Astrocyte (in vitro differentiated cells and primary cell): Measurements from ENCODE around the gene LSM4. TPM values are rescaled to one million over a fixed set of nuclear protein-coding genes. Genes with fewer than 3 reads are reported as not detected.

Source experiments
- DNase-seq: peaks from one replicate; pipeline ENCODE4 v3.0.0-alpha.2; 2010; ENCODE audit warnings: low read depth
- FAIRE-seq: peaks from 2 replicates; lab custom pipeline; 2011; peaks lifted over from hg19 to GRCh38; lab: Jason Lieb, UNC
- H2AFZ ChIP-seq: 2 replicates; pipeline ENCODE4 v1.6.0; 2012; ENCODE audit warnings: low read depth, low read length, inconsistent platforms
- H3K27ac ChIP-seq: 2 replicates; pipeline ENCODE4 v1.5.1; 2011; ENCODE audit warnings: low read depth, low read length, inconsistent platforms
- H3K27me3 ChIP-seq: 2 replicates; pipeline ENCODE4 v1.6.0; 2011; ENCODE audit warnings: low read length, inconsistent platforms; ENCODE audit not compliant: insufficient read depth
- H3K36me3 ChIP-seq: 2 replicates; pipeline ENCODE4 v1.5.1; 2011; ENCODE audit warnings: low read length, inconsistent platforms; ENCODE audit not compliant: insufficient read depth
- H3K4me1 ChIP-seq: 2 replicates; pipeline ENCODE4 v1.5.1; 2011; ENCODE audit warnings: low read length, inconsistent platforms; ENCODE audit not compliant: insufficient read depth
- H3K4me2 ChIP-seq: 2 replicates; pipeline ENCODE4 v1.6.0; 2012; ENCODE audit warnings: low read length, inconsistent platforms
- H3K4me3 ChIP-seq: 2 replicates; pipeline ENCODE4 v1.5.1; 2011; ENCODE audit warnings: low read depth, mild to moderate bottlenecking, low read length, inconsistent platforms; ENCODE audit not compliant: insufficient read depth
- H3K79me2 ChIP-seq: 2 replicates; pipeline ENCODE4 v1.6.0; 2012; ENCODE audit warnings: mild to moderate bottlenecking, low read length, inconsistent platforms; ENCODE audit not compliant: insufficient read depth
- H3K9ac ChIP-seq: 2 replicates; pipeline ENCODE4 v1.6.0; 2012; ENCODE audit warnings: mild to moderate bottlenecking, low read length, inconsistent platforms
- H3K9me3 ChIP-seq: 2 replicates; pipeline ENCODE4 v1.5.1; 2012; ENCODE audit warnings: low read depth, mild to moderate bottlenecking, low read length, inconsistent platforms; ENCODE audit not compliant: insufficient read depth
- H4K20me1 ChIP-seq: 2 replicates; pipeline ENCODE4 v1.6.0; 2012; ENCODE audit warnings: low read length, inconsistent platforms; ENCODE audit not compliant: insufficient read depth
- H3K27ac Mint-ChIP-seq: one replicate; pipeline ENCODE4 v1.8.0; 2021; ENCODE audit warnings: mild to moderate bottlenecking, mixed read lengths; ENCODE audit not compliant: unreplicated experiment
- H3K27me3 Mint-ChIP-seq: one replicate; pipeline ENCODE4 v1.8.0; 2021; ENCODE audit warnings: low read depth, mixed read lengths; ENCODE audit not compliant: unreplicated experiment
- H3K36me3 Mint-ChIP-seq: one replicate; pipeline ENCODE4 v1.8.0; 2021; ENCODE audit warnings: low read depth, mixed read lengths; ENCODE audit not compliant: unreplicated experiment
- H3K4me1 Mint-ChIP-seq: one replicate; pipeline ENCODE4 v1.8.0; 2021; ENCODE audit warnings: low read depth, mixed read lengths; ENCODE audit not compliant: unreplicated experiment
- H3K4me3 Mint-ChIP-seq: one replicate; pipeline ENCODE4 v1.8.0; 2021; ENCODE audit warnings: mild to moderate bottlenecking, moderate library complexity, mixed read lengths; ENCODE audit not compliant: unreplicated experiment
- H3K9me3 Mint-ChIP-seq: one replicate; pipeline ENCODE4 v1.8.0; 2021; ENCODE audit warnings: mild to moderate bottlenecking, mixed read lengths; ENCODE audit not compliant: unreplicated experiment
- CTCF ChIP-seq: IDR thresholded peaks from 2 replicates; pipeline ENCODE4 v1.5.1; 2011; ENCODE audit warnings: low read depth, mild to moderate bottlenecking, inconsistent platforms, low read length, moderate library complexity; ENCODE audit not compliant: insufficient read depth
- EZH2 ChIP-seq: IDR thresholded peaks from 2 replicates; pipeline ENCODE4 v1.6.1; 2012; ENCODE audit warnings: mild to moderate bottlenecking, low read length, inconsistent platforms; ENCODE audit not compliant: insufficient read depth
- total RNA-seq: library from RNA; stranded (reverse); gene quantifications from 2 replicates; pipeline ENCODE4 v1.2.1, GENCODE V29; 2021

LSM4 gene
- total RNA-seq, 1 donor from 2014 or later: 127 TPM

DNA sequence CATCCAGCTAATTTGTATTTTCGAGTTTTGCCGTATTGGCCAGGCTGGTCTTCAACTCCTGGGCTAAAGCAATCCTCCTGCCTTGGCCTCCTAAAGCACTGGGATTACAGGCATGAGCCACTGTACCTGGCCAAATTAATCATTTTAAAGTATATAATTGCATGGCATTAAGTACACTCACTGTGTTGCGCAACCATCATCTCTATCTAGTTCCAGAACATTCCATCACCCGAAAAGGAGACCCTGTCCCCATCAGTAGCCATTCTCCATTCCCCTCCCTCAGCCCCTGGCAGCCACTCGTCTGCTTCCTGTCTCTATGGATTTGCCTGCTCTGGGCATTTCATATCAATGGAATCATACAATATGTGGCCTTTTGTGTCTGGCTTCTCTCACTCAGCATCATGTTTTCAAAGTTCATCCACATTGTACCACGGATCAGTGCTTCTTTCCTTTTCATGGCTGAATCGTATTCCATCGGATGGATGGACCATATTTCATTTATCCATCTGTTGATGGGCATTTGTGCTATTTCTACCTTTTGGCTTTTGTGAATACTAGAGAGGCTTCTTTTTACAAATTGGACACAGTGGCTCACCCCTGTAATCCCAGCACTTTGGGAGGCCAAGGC, 30.6 kb upstream of the LSM4 start:
- FAIRE-seq (no peak), DNase-seq (no peak)
- no peak overlapping the region for H3K4me3 Mint-ChIP-seq
- no peak for TF ChIP-seq EZH2
- TF ChIP-seq CTCF: no peak
- H3K4me1 Mint-ChIP-seq: no peaks in the 10 kb centered on the region
- Histone ChIP-seq H3K9ac (no peak overlapping the region), H2AFZ (no peak overlapping the region), H3K9me3 (peaks cover 5% of the 10 kb centered on the region), H3K4me1 (no peaks in the 10 kb centered on the region), H3K4me2 (no peak overlapping the region), H3K4me3 (no peak overlapping the region), H3K27ac (no peak overlapping the region), H4K20me1 (no peaks in the 10 kb centered on the region), H3K27me3 (no peaks in the 10 kb centered on the region), H3K36me3 (peaks cover 4% of the 10 kb centered on the region), H3K79me2 (no peaks in the 10 kb centered on the region)
- H3K27ac Mint-ChIP-seq: no peak overlapping the region
- H3K27me3 Mint-ChIP-seq: no peaks in the 10 kb centered on the region
- peaks cover 29% of the 10 kb centered on the region for H3K36me3 Mint-ChIP-seq
- peaks cover 14% of the 10 kb centered on the region for H3K9me3 Mint-ChIP-seq

GRCh38 chr19:18351544-18351943, 28.7 kb upstream of the LSM4 start:
- H3K4me3 Mint-ChIP-seq: no peak overlapping the region
- DNase-seq (no peak), FAIRE-seq (no peak)
- Histone ChIP-seq H3K9me3 (no peaks in the 10 kb centered on the region), H3K4me3 (no peak overlapping the region), H2AFZ (no peak overlapping the region), H3K27ac (no peak overlapping the region), H3K36me3 (no peaks in the 10 kb centered on the region), H3K4me1 (no peaks in the 10 kb centered on the region), H4K20me1 (no peaks in the 10 kb centered on the region), H3K27me3 (no peaks in the 10 kb centered on the region), H3K4me2 (no peak overlapping the region), H3K9ac (no peak overlapping the region), H3K79me2 (no peaks in the 10 kb centered on the region)
- peaks cover 16% of the 10 kb centered on the region for H3K36me3 Mint-ChIP-seq
- peaks cover 2% of the 10 kb centered on the region for H3K27me3 Mint-ChIP-seq
- peaks cover 6% of the 10 kb centered on the region for H3K9me3 Mint-ChIP-seq
- TF ChIP-seq CTCF (no peak), EZH2 (no peak)
- H3K27ac Mint-ChIP-seq: no peak overlapping the region
- no peaks in the 10 kb centered on the region for H3K4me1 Mint-ChIP-seq

DNA sequence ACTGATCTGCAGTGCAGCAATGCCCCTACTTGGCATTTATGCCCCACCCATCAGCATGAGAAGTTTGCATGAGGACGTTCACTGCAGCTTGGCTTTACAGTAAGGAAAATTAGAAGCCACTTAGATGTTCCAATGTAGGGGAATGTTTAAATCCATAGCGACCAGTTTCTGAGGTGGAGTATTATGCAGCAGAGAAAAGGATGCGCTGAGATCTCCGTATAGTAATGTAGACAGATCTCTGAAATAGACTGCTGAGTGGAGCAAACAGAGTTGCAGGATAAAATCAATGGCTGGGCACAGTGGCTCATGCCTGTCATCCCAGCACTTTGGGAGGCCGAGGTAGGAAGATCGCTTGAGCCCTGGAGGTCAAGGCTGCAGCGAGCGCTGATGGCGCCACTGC, 27.6 kb upstream of the LSM4 start:
- Histone ChIP-seq H3K4me3 (no peak overlapping the region), H4K20me1 (no peaks in the 10 kb centered on the region), H3K36me3 (no peaks in the 10 kb centered on the region), H3K4me1 (no peaks in the 10 kb centered on the region), H3K4me2 (no peak overlapping the region), H3K9ac (no peak overlapping the region), H3K9me3 (no peaks in the 10 kb centered on the region), H3K27me3 (no peaks in the 10 kb centered on the region), H2AFZ (no peak overlapping the region), H3K79me2 (no peaks in the 10 kb centered on the region), H3K27ac (no peak overlapping the region)
- no peak overlapping the region for H3K27ac Mint-ChIP-seq
- no peak for DNase-seq
- peaks cover under 1% of the 10 kb centered on the region for H3K9me3 Mint-ChIP-seq
- no peak overlapping the region for H3K4me3 Mint-ChIP-seq
- no peaks in the 10 kb centered on the region for H3K4me1 Mint-ChIP-seq
- peaks cover 2% of the 10 kb centered on the region for H3K27me3 Mint-ChIP-seq
- peaks cover 17% of the 10 kb centered on the region for H3K36me3 Mint-ChIP-seq
- TF ChIP-seq CTCF: no peak
- TF ChIP-seq EZH2: no peak
- FAIRE-seq: no peak
